Fibroblast of the aortic adventitia (primary cell): ENCODE data around the gene LPCAT4. TPM values are rescaled to one million over a fixed set of nuclear protein-coding genes. Genes with fewer than 3 reads are reported as not detected.
A peak's percentile ranks its signal among the peaks of the same experiment; 100 is the strongest.

Experiments used
- DNase-seq: peaks from one replicate; pipeline ENCODE4 v3.0.0-alpha.2; 2010; ENCODE audit warnings: low read depth
- H3K4me3 ChIP-seq: 2 replicates; pipeline ENCODE4 v1.5.1; 2011; ENCODE audit warnings: low read depth, mild to moderate bottlenecking, control low read depth, low read length, moderate library complexity
- CTCF ChIP-seq: IDR thresholded peaks from 2 replicates; pipeline ENCODE4 v1.5.1; 2011; ENCODE audit warnings: mild to moderate bottlenecking, low read length, control low read depth, inconsistent platforms; ENCODE audit not compliant: insufficient read depth
- total RNA-seq: library from RNA; depleted of rRNA; stranded (reverse); fragments of >200 nt; gene quantifications from 2 replicates; pipeline ENCODE4 v1.2.3, GENCODE V29; 2012; ENCODE audit warnings: low replicate concordance

The LPCAT4 gene
- total RNA-seq, 1 donor, result 19.3 TPM

GRCh38 chr15:34374816-34375215, 7.8 kb upstream of the LPCAT4 start:
- DNase-seq, result no peak
- no peak overlapping the region for H3K4me3 ChIP-seq
- no peak for TF ChIP-seq CTCF

- H3K4me3 ChIP-seq, result no peak overlapping the region
- DNase-seq, result no peak
- TF ChIP-seq CTCF, result no peak
Measured at GRCh38 chr15:34373951-34374350, 7.0 kb upstream of the LPCAT4 start.

- DNase-seq, result no peak
- TF ChIP-seq CTCF, result no peak
- no peak overlapping the region for H3K4me3 ChIP-seq
Measured at GRCh38 chr15:34370643-34371042, 3.6 kb upstream of the LPCAT4 start.

- no peak overlapping the region for H3K4me3 ChIP-seq
- no peak for DNase-seq
- TF ChIP-seq CTCF, result no peak
Measured at GRCh38 chr15:34370129-34370528, 3.1 kb upstream of the LPCAT4 start.

GRCh38 chr15:34366271-34367065, 528 bp downstream of the LPCAT4 start:
- peak; percentile 48 for DNase-seq
- no peak for TF ChIP-seq CTCF
- peak overlapping the region; percentile 88 for H3K4me3 ChIP-seq

- TF ChIP-seq CTCF, result no peak
- H3K4me3 ChIP-seq, result peak overlapping the region; percentile 88
- DNase-seq, result peak; percentile 5
Measured at GRCh38 chr15:34365836-34366235, 1.2 kb downstream of the LPCAT4 start.
